Adrenal gland (tissue), 5 donors: ENCODE measurements around the gene EPHB2.

Experiments
- CTCF ChIP-seq, 6 experiments: fragments of 450-650 bp in 4 of 6; fragments of 200-600 bp in 2 of 6; sonication (generic) in 1 of 6; IDR thresholded peaks; 1 replicate in 5 of 6; 2 replicates in 1 of 6; pipeline versions ENCODE4 v1.5.1 to v1.8.0; 2016 to 2021; ENCODE audit warnings: antibody characterized with exemption in 6 of 6, mild to moderate bottlenecking in 2 of 6, moderate library complexity in 1 of 6
- POLR2A ChIP-seq, 2 donors: fragments of 450-650 bp; IDR thresholded peaks; one replicate each; pipeline ENCODE4 v1.6.1; 2017; ENCODE audit warnings: antibody characterized with exemption in 2 of 2, mild to moderate bottlenecking in 2 of 2, moderate library complexity in 1 of 2
- donor health status: DM: no; HTN: no; CAD: no.

GRCh38 chr1:22849770-22850169, 139.1 kb downstream of the EPHB2 start:
- TF ChIP-seq CTCF (IDR thresholded peaks at IDR 0.05), result no peak
- no peak for TF ChIP-seq POLR2A (IDR thresholded peaks at IDR 0.05)
